HepG2 (cell line): ENCODE data around the gene SCRT2. TPM values are rescaled to one million over a fixed set of nuclear protein-coding genes. Genes with fewer than 3 reads are reported as not detected.

Experiments
- ARID2 ChIP-seq: sonication (generic); formaldehyde crosslinking; IDR thresholded peaks from 2 replicates; pipeline ENCODE4 v1.8.1; 2022; ENCODE audit warnings: mild to moderate bottlenecking, missing genetic modification reagents, borderline replicate concordance
- ASH2L ChIP-seq: fragments of 300-600, 200-600 bp; sonication (generic); IDR thresholded peaks from 2 replicates; pipeline ENCODE4 v1.7.0; 2017; ENCODE audit warnings: low read depth, mild to moderate bottlenecking, moderate library complexity, mixed read lengths, low read length; ENCODE audit not compliant: insufficient read length
- CBX5 ChIP-seq: sonication (generic); formaldehyde crosslinking; IDR thresholded peaks from 2 replicates; pipeline ENCODE4 v1.4.0; 2020; ENCODE audit warnings: missing genetic modification reagents, borderline replicate concordance
- GATAD2A ChIP-seq: IDR thresholded peaks from 2 replicates; pipeline ENCODE4 v1.6.1; 2016
- JUND ChIP-seq: sonication (generic); formaldehyde crosslinking; IDR thresholded peaks from 2 replicates; pipeline ENCODE4 v1.8.0; 2022; ENCODE audit warnings: mild to moderate bottlenecking, missing genetic modification reagents
- NFKBIZ ChIP-seq: IDR thresholded peaks from 2 replicates; pipeline ENCODE4 v1.6.1; 2018; ENCODE audit warnings: missing genetic modification reagents, missing compliant biosample characterization
- SMARCE1 ChIP-seq: fragments of 450-650 bp; IDR thresholded peaks from 2 replicates; pipeline ENCODE4 v1.6.1; 2017; ENCODE audit warnings: borderline replicate concordance
- STAG1 ChIP-seq: sonication (generic); formaldehyde crosslinking; IDR thresholded peaks from 2 replicates; pipeline ENCODE4 v1.4.0; 2020; ENCODE audit warnings: missing genetic modification reagents
- TRIM24 ChIP-seq: sonication (generic); formaldehyde crosslinking; IDR thresholded peaks from 2 replicates; pipeline ENCODE4 v1.8.0; 2022; ENCODE audit warnings: mild to moderate bottlenecking, missing genetic modification reagents
- YEATS4 ChIP-seq: sonication (generic); formaldehyde crosslinking; IDR thresholded peaks from 2 replicates; pipeline ENCODE4 v1.4.0; 2020; ENCODE audit warnings: missing genetic modification reagents, borderline replicate concordance
- ZBTB42 ChIP-seq: sonication (generic); formaldehyde crosslinking; IDR thresholded peaks from 2 replicates; pipeline ENCODE4 v1.5.0; 2020; ENCODE audit warnings: mild to moderate bottlenecking, missing genetic modification reagents
- ZMYM2 ChIP-seq: sonication (generic); formaldehyde crosslinking; IDR thresholded peaks from 2 replicates; pipeline ENCODE4 v1.8.0; 2022; ENCODE audit warnings: mild to moderate bottlenecking, missing genetic modification reagents
- ZNF232 ChIP-seq: sonication (generic); formaldehyde crosslinking; IDR thresholded peaks from 2 replicates; pipeline ENCODE4 v1.4.0; 2020; ENCODE audit warnings: missing genetic modification reagents, borderline replicate concordance
- ZNF292 ChIP-seq: sonication (generic); formaldehyde crosslinking; IDR thresholded peaks from 2 replicates; pipeline ENCODE4 v1.8.1; 2022; ENCODE audit warnings: mild to moderate bottlenecking, low read depth, missing genetic modification reagents, borderline replicate concordance
- ZNF335 ChIP-seq: sonication (generic); formaldehyde crosslinking; IDR thresholded peaks from 2 replicates; pipeline ENCODE4 v1.4.0; 2020; ENCODE audit warnings: missing genetic modification reagents
- ZNF451 ChIP-seq: sonication (generic); formaldehyde crosslinking; IDR thresholded peaks from 2 replicates; pipeline ENCODE4 v1.5.0; 2020; ENCODE audit warnings: mild to moderate bottlenecking, missing genetic modification reagents
- ZNF749 ChIP-seq: sonication (generic); formaldehyde crosslinking; IDR thresholded peaks from 2 replicates; pipeline ENCODE4 v1.8.0; 2022; ENCODE audit warnings: mild to moderate bottlenecking, missing genetic modification reagents, moderate library complexity, borderline replicate concordance
- ZNF761 ChIP-seq: sonication (generic); formaldehyde crosslinking; conservative IDR thresholded peaks from 2 replicates; pipeline ENCODE4 v1.4.0; 2020; ENCODE audit warnings: mild to moderate bottlenecking, missing genetic modification reagents
- ZNF883 ChIP-seq: sonication (generic); formaldehyde crosslinking; IDR thresholded peaks from 2 replicates; pipeline ENCODE4 v1.5.1; 2020; ENCODE audit warnings: mild to moderate bottlenecking, missing genetic modification reagents; ENCODE audit errors: not compliant biosample characterization
- polyA plus RNA-seq, 8 experiments: library from polyadenylated mRNA; depleted of rRNA in 3 of 8; stranded (reverse) in 7 of 8; unstranded in 1 of 8; fragments of >200 nt; fragmentation: Illumina TruSeq in 4 of 8; extraction: Trizol in 4 of 8; gene quantifications; 2 replicates each; pipeline versions ENCODE4 v1.2.1 to v1.2.3, GENCODE V29; 2011 to 2016; ENCODE audit warnings: low read depth in 4 of 8, missing spikeins in 1 of 8, mixed read lengths in 1 of 8; ENCODE audit not compliant: insufficient read depth in 1 of 8
- total RNA-seq, 5 experiments: library from RNA; depleted of rRNA; stranded (reverse); fragments of >200 nt; fragmentation: Illumina TruSeq; extraction: Trizol; gene quantifications; 2 replicates each; pipeline ENCODE4 v1.2.3, GENCODE V29; 2016; ENCODE audit warnings: low read depth in 1 of 5
- TF ChIP-seq, protein P1 (sequence below): sonication (generic); formaldehyde crosslinking; IDR thresholded peaks from 2 replicates; pipeline ENCODE4 v1.4.0; 2020; ENCODE audit warnings: mild to moderate bottlenecking, missing genetic modification reagents, borderline replicate concordance
- TF ChIP-seq, protein P2 (sequence below): sonication (generic); formaldehyde crosslinking; conservative IDR thresholded peaks from 2 replicates; pipeline ENCODE4 v1.4.0; 2020; ENCODE audit warnings: missing genetic modification reagents
- TF ChIP-seq, protein P3 (sequence below): sonication (generic); formaldehyde crosslinking; IDR thresholded peaks from 2 replicates; pipeline ENCODE4 v1.5.0; 2020; ENCODE audit warnings: mild to moderate bottlenecking, missing genetic modification reagents

The SCRT2 gene
- total and polyA plus RNA-seq, 2 of the 13 experiments (the other 11 are each of a cell fraction or from before 2014, with no cell fraction given), result not detected

DNA sequence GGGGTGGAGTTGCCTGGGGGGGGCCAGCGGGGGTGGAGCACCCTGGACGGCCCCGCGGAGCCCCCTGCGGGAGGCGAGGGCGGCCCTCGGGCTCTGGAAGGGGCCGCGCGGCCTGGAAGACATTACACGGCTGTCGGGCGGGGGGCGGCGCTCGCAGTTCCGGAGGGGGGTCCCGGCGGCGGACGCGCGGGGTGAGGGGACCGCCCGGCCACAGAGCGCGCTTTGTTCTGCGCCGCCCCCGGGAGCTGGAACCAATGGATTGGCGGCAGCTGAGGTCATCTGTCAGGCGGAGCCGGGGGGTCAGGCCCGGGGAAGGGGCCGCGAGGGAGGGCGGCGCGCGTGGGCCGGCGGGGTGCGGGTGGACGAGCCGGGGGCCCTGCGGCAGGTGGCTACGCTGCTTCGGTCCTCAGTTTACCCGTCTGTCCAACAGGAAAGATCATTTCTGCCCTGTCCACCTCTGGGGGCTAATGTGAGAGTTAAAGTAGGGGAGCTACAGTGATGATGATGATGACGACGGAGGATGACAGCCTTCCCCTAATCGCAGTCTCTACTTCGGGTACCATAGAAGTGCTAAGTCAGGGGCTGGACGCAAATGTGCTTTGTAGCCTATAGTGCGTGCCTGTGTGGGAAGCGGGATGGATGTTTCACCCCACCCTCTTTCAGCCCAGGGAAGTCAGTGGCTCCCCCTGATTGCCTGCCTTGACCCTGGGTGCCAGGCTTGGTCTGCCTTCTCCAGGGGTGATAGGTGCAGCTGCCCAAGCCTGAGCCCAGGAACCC, 33.0 kb downstream of the SCRT2 start (continued):
- TF ChIP-seq STAG1 (CRISPR knock-in tag) (no peak), ZBTB42 (CRISPR knock-in tag) (no peak), NFKBIZ (CRISPR knock-in tag) (no peak), ZNF232 (CRISPR knock-in tag) (no peak), YEATS4 (CRISPR knock-in tag) (peak; percentile 65; the same call in 1 of the 2 replicates), ASH2L (peak; percentile 36), ZNF883 (CRISPR knock-in tag) (peak; percentile 56), ZNF292 (CRISPR knock-in tag) (0 out of 2 replicates have a peak, but pooled peaks have one; percentile 14), SMARCE1 (no peak), ZNF451 (peak; percentile 32; the same call in 1 of the 2 replicates), ZNF761 (peak; percentile 84; the same call in 1 of the 2 replicates), ZNF335 (no peak), ZNF749 (no peak), JUND (CRISPR knock-in tag) (peak; percentile 68; the same call in 1 of the 2 replicates), TRIM24 (CRISPR knock-in tag) (no peak), CBX5 (CRISPR knock-in tag) (no peak), ZMYM2 (CRISPR knock-in tag) (no peak), ARID2 (no peak), GATAD2A (CRISPR knock-in tag) (peak; percentile 63)
- TF ChIP-seq, protein P1, sequence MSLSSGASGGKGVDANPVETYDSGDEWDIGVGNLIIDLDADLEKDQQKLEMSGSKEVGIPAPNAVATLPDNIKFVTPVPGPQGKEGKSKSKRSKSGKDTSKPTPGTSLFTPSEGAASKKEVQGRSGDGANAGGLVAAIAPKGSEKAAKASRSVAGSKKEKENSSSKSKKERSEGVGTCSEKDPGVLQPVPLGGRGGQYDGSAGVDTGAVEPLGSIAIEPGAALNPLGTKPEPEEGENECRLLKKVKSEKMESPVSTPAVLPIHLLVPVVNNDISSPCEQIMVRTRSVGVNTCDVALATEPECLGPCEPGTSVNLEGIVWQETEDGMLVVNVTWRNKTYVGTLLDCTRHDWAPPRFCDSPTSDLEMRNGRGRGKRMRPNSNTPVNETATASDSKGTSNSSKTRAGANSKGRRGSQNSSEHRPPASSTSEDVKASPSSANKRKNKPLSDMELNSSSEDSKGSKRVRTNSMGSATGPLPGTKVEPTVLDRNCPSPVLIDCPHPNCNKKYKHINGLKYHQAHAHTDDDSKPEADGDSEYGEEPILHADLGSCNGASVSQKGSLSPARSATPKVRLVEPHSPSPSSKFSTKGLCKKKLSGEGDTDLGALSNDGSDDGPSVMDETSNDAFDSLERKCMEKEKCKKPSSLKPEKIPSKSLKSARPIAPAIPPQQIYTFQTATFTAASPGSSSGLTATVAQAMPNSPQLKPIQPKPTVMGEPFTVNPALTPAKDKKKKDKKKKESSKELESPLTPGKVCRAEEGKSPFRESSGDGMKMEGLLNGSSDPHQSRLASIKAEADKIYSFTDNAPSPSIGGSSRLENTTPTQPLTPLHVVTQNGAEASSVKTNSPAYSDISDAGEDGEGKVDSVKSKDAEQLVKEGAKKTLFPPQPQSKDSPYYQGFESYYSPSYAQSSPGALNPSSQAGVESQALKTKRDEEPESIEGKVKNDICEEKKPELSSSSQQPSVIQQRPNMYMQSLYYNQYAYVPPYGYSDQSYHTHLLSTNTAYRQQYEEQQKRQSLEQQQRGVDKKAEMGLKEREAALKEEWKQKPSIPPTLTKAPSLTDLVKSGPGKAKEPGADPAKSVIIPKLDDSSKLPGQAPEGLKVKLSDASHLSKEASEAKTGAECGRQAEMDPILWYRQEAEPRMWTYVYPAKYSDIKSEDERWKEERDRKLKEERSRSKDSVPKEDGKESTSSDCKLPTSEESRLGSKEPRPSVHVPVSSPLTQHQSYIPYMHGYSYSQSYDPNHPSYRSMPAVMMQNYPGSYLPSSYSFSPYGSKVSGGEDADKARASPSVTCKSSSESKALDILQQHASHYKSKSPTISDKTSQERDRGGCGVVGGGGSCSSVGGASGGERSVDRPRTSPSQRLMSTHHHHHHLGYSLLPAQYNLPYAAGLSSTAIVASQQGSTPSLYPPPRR, result no peak; the same call in 1 of the 2 replicates
- TF ChIP-seq, protein P2, sequence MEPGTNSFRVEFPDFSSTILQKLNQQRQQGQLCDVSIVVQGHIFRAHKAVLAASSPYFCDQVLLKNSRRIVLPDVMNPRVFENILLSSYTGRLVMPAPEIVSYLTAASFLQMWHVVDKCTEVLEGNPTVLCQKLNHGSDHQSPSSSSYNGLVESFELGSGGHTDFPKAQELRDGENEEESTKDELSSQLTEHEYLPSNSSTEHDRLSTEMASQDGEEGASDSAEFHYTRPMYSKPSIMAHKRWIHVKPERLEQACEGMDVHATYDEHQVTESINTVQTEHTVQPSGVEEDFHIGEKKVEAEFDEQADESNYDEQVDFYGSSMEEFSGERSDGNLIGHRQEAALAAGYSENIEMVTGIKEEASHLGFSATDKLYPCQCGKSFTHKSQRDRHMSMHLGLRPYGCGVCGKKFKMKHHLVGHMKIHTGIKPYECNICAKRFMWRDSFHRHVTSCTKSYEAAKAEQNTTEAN (CRISPR knock-in tag), result peak; percentile 64; the same call in 1 of the 2 replicates
- TF ChIP-seq, protein P3, sequence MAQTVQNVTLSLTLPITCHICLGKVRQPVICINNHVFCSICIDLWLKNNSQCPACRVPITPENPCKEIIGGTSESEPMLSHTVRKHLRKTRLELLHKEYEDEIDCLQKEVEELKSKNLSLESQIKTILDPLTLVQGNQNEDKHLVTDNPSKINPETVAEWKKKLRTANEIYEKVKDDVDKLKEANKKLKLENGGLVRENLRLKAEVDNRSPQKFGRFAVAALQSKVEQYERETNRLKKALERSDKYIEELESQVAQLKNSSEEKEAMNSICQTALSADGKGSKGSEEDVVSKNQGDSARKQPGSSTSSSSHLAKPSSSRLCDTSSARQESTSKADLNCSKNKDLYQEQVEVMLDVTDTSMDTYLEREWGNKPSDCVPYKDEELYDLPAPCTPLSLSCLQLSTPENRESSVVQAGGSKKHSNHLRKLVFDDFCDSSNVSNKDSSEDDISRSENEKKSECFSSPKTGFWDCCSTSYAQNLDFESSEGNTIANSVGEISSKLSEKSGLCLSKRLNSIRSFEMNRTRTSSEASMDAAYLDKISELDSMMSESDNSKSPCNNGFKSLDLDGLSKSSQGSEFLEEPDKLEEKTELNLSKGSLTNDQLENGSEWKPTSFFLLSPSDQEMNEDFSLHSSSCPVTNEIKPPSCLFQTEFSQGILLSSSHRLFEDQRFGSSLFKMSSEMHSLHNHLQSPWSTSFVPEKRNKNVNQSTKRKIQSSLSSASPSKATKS (CRISPR knock-in tag), result no peak
